Ovary (tissue), 9 donors: Measurements from ENCODE around the gene OR6C2. TPM values are rescaled to one million over a fixed set of nuclear protein-coding genes. Genes with fewer than 3 reads are reported as not detected.
"Not testable (repeated sequence)": the region's sequence is repeated elsewhere in the genome, so short reads cannot be mapped to it uniquely, and the experiment has no call there.

Experiments used
- DNase-seq, 5 donors: peaks; one replicate each; pipeline ENCODE4 v3.0.0-alpha.2; 2019 to 2020
- H3K27ac ChIP-seq, 2 donors: fragments of 200-600 bp; one replicate each; pipeline versions ENCODE4 v1.5.1 to v1.8.0; 2019 to 2022
- H3K27me3 ChIP-seq: fragments of 200-600 bp; one replicate; pipeline ENCODE4 v1.8.0; 2022
- H3K36me3 ChIP-seq: fragments of 200-600 bp; sonication (generic); one replicate; pipeline ENCODE4 v1.5.1; 2019
- H3K4me1 ChIP-seq: one replicate; pipeline ENCODE4 v1.8.1; 2013; ENCODE audit warnings: mild to moderate bottlenecking, moderate library complexity; ENCODE audit not compliant: insufficient read depth
- H3K4me3 ChIP-seq: fragments of 200-600 bp; sonication (generic); one replicate; pipeline ENCODE4 v1.5.1; 2017
- H3K9me3 ChIP-seq, 2 donors: fragments of 200-600 bp in 1 of 2; sonication (generic) in 1 of 2; one replicate each; pipeline versions ENCODE4 v1.5.1 to v1.8.1; 2013 to 2019; ENCODE audit warnings: mild to moderate bottlenecking in 1 of 2, moderate library complexity in 1 of 2
- EP300 ChIP-seq: sonication (generic); formaldehyde crosslinking; IDR thresholded peaks from one replicate; pipeline ENCODE4 v1.6.1; 2017; ENCODE audit warnings: antibody characterized with exemption
- POLR2A ChIP-seq: fragments of 450-650 bp; IDR thresholded peaks from one replicate; pipeline ENCODE4 v1.6.1; 2017; ENCODE audit warnings: antibody characterized with exemption, mild to moderate bottlenecking, moderate library complexity
- WGBS, 3 donors: extraction: QIAGEN DNeasy Blood & Tissue Kit in 1 of 3; methylation state at CpG; one replicate each; pipeline versions ENCODE4 v1.1.5 to v1.1.7; 2013 to 2017; 5-methylcytosine and 5-hydroxymethylcytosine counted together
- intact Hi-C, 4 donors: fragments of 100-400 bp; cut with DNase I; formaldehyde crosslinking; loops; one replicate each; pipeline versions ENCODE4 v1.11.0 to v1.15.1; 2022 to 2023
- polyA plus RNA-seq, 2 donors: library from polyadenylated mRNA; stranded (reverse); fragments of 200-250 nt in 1 of 2; fragments of 350-450 nt in 1 of 2; fragmentation: Illumina TruSeq in 1 of 2; extraction: RNeasy Lipid Tissue Mini Kit (QIAGEN cat#74804) in 1 of 2; gene quantifications; one replicate each; pipeline ENCODE4 v1.2.3, GENCODE V29; 2013 to 2014
- total RNA-seq, 7 donors: library from RNA; depleted of rRNA in 2 of 7; stranded (reverse); fragments of >200 nt in 2 of 7; fragmentation: NEBNext Ultra II Directional in 3 of 7; extraction: Animal tissue kit (Norgen Biotek cat#: 25700) in 3 of 7; gene quantifications; one replicate each; pipeline versions ENCODE4 v1.1.0 to v1.2.4, GENCODE V29; 2016 to 2023
- TF ChIP-seq, protein P1 (sequence below), 3 donors: fragments of 450-650 bp in 2 of 3; fragments of 200-600 bp in 1 of 3; IDR thresholded peaks; one replicate each; pipeline versions ENCODE4 v1.5.1 to v1.8.0; 2016 to 2022; ENCODE audit warnings: antibody characterized with exemption in 3 of 3, mild to moderate bottlenecking in 1 of 3
- donor health status: DM: no; HTN: no; CAD: no; lungs with moderate emphysema.
- donor health status: DM: no; HTN: no; CAD: no.
- donor health status: Bipolar disorder and iron deficiency.
- donor health status: DM: yes; HTN: yes; CAD: no.
- donor health status: DM: no; HTN: no; CAD: no.
- donor health status: DM: yes; HTN: yes; CAD: no.

Gene OR6C2
- total and polyA plus RNA-seq, 9 donors = not detected

DNA sequence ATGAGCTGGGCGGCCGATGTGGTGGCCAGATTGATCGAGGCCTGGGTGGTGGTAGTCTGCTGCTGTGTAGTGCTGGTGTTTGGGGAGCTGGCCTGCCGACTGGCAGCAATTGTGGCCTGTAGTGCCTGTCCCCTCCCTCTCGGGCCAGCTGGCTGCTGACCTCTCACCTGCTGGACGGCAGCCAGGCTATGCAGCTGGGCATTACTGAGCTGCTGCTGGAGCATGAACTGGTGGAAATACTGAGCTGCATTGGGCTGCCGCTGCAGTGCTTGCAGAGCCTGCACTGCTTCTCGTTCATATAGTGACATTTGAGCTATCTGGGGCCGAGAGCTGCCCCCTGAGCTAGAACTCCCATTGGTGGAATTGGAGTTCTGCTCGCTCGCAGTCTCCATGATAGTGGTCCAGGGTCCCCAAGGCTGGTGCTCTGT, 29.5 kb upstream of the OR6C2 start:
- H3K36me3 ChIP-seq, H3K9me3 ChIP-seq, H3K27me3 ChIP-seq, intact Hi-C loops, H3K27ac ChIP-seq, H3K4me1 ChIP-seq, H3K4me3 ChIP-seq, DNase-seq: not testable (repeated sequence)
- 40 to 50% (median 42%) methylated on average over 8 to 11 of the region's 11 CpGs for WGBS, 3 donors

DNA sequence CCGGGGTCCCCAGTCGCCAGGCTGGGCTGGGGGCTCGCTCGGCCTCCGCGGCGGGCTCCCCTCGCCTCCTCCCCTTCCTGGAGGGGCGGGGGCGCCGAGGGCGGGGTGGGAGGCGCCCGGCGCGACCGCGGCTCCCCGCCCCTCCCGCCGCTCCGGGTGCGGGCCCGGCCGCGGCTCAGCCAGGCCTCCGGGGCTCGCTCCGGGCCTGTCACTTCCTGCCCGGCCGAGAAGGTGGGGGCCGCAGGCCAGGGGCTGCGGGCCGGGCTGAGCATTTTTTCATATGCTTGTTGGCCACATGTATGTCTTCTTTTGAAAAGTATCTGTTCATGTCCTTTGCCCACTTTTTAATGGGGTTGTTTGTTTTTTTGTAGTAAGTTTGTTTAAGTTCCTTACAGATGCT, 29.0 kb upstream of the OR6C2 start:
- 9 to 17% (median 13%) methylated on average over 5 to 13 of the region's 34 CpGs for WGBS, 3 donors
- H3K36me3 ChIP-seq, H3K27me3 ChIP-seq, H3K9me3 ChIP-seq, intact Hi-C loops, H3K4me3 ChIP-seq, DNase-seq, H3K4me1 ChIP-seq, H3K27ac ChIP-seq: not testable (repeated sequence)

DNA sequence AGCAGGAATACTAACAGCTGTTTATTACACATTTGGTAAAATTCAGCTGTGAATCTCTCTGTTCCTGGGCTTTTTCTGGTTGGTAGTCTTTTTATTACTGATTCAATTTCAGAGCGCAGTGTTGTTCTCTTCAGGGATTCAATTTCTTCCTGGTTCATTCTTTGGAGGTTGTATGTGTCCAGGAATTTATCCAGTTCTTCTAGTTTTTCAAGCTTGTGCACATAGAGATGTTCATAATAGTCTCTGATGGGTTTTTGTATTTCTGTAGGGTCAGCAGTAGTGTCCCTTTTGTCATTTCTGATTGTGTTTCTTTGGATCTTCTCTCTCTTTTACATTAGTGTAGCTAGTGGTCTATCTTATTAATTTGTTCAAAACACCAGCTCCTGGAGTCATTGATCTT, 26.9 kb upstream of the OR6C2 start:
- Histone ChIP-seq H3K4me3 (no peak overlapping the region), H3K27me3 (no peaks in the 10 kb centered on the region), H3K9me3 (no peaks in the 10 kb centered on the region), H3K4me1 (no peaks in the 10 kb centered on the region), H3K27ac (no peak overlapping the region), H3K36me3 (no peaks in the 10 kb centered on the region)
- TF ChIP-seq, protein P1, sequence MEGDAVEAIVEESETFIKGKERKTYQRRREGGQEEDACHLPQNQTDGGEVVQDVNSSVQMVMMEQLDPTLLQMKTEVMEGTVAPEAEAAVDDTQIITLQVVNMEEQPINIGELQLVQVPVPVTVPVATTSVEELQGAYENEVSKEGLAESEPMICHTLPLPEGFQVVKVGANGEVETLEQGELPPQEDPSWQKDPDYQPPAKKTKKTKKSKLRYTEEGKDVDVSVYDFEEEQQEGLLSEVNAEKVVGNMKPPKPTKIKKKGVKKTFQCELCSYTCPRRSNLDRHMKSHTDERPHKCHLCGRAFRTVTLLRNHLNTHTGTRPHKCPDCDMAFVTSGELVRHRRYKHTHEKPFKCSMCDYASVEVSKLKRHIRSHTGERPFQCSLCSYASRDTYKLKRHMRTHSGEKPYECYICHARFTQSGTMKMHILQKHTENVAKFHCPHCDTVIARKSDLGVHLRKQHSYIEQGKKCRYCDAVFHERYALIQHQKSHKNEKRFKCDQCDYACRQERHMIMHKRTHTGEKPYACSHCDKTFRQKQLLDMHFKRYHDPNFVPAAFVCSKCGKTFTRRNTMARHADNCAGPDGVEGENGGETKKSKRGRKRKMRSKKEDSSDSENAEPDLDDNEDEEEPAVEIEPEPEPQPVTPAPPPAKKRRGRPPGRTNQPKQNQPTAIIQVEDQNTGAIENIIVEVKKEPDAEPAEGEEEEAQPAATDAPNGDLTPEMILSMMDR (IDR thresholded peaks at IDR 0.05) = no peak
- TF ChIP-seq EP300 (no peak), POLR2A (no peak)
- 94 to 100% (median 94%) methylated on average over 1 of the region's 1 CpG for WGBS, 3 donors
- intact Hi-C loops = no loop called here
- DNase-seq = no peak

DNA sequence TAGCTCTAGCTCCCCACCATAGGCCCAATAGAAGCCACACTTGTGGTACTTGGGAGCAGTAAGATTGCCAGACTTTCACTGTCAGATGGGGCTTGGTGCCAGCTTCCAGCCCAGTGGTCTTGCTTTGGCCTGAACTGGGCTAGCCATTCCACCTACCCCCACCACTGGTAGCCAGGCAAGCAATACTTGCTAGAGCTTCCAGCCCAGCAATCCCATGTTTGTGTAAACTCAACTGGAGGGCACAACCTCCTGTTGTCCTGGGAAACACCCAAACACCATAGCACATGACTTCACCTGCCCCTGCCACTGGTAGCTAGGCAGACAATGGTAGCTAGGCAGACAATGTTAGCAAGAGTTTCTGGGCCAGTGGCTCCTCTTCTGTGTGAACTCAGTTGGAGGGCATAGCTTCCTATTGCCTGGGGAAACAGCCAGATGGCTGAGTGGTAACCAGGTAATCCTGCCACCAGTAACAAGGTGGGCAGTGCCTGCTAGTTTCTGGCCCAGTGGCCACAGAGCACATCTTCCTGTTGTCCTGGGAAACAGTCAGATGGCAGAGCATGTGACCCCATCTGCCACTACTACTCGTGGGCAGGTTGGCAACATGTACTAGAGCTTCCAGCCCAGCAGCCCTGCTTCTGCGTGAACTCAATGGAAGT, 23.4 kb upstream of the OR6C2 start:
- Histone ChIP-seq H3K4me1 (no peaks in the 10 kb centered on the region), H3K27ac (no peak overlapping the region), H3K9me3 (no peaks in the 10 kb centered on the region), H3K36me3 (no peaks in the 10 kb centered on the region), H3K27me3 (no peaks in the 10 kb centered on the region), H3K4me3 (no peak overlapping the region)
- intact Hi-C loops = no loop called here
- 80 to 86% (median 83%) methylated on average over 2 of the region's 2 CpGs for WGBS, 3 donors
- no peak for DNase-seq
- no peak for TF ChIP-seq EP300
- TF ChIP-seq, protein P1 (IDR thresholded peaks at IDR 0.05) = no peak
- TF ChIP-seq POLR2A = no peak

DNA sequence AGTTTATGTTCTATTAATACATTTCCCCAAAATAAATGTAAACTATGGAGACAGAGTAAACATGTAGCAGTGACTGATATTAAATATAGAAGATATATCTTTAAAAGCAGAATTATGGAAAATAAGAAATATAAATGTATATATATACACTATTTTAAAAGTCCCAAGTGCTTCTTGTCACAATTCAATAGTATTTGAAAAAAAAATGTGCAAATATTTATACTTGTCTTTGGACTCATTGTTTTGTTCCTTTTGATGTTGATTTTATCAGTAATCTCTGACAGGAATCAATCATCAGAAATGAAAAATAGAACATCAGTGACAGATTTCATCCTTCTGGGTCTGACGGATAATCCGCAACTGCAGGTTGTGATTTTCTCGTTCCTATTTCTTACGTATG, 17.9 kb upstream of the OR6C2 start, which contains the start of gene OR6C76:
OR6C76 (plus strand) TSS at position 301 of the 400 bp plus-strand sequence; CDS start at position 301, 0 bp downstream.
- intact Hi-C loops = no loop called here
- 90 to 94% (median 94%) methylated on average over 4 of the region's 4 CpGs for WGBS, 3 donors
- TF ChIP-seq, protein P1 (IDR thresholded peaks at IDR 0.05) = no peak
- TF ChIP-seq POLR2A (no peak), EP300 (no peak)

More for the DNA sequence above, 17.9 kb upstream of the OR6C2 start, which contains the start of gene OR6C76:
- H3K27ac ChIP-seq = no peak within 1 kb of the TSS
- H3K9me3 ChIP-seq = no peaks in the 10 kb centered on the region
- H3K4me3 ChIP-seq = no peak within 1 kb of the TSS
- DNase-seq = no peak
- no peaks in the 10 kb centered on the region for H3K4me1 ChIP-seq
- no peaks in the 10 kb centered on the region for H3K27me3 ChIP-seq
- no peaks in the 10 kb centered on the region for H3K36me3 ChIP-seq
